Glomerular visceral epithelial cell (primary cell): ENCODE results near the gene CYLD.

ENCODE experiments used
- DNase-seq: peaks from one replicate; pipeline ENCODE4 v3.0.0-alpha.2; 2016; ENCODE audit errors: extremely low spot score

Gene CYLD

GRCh38 chr16:50740736-50741135 lies 1.1 kb upstream of the CYLD start:
- DNase-seq, result no peak

GRCh38 chr16:50741225-50741780 lies 583 bp upstream of the CYLD start:
- DNase-seq, result no peak

GRCh38 chr16:50742576-50743200 lies 802 bp downstream of the CYLD start:
- peak; percentile 12 for DNase-seq

DNA sequence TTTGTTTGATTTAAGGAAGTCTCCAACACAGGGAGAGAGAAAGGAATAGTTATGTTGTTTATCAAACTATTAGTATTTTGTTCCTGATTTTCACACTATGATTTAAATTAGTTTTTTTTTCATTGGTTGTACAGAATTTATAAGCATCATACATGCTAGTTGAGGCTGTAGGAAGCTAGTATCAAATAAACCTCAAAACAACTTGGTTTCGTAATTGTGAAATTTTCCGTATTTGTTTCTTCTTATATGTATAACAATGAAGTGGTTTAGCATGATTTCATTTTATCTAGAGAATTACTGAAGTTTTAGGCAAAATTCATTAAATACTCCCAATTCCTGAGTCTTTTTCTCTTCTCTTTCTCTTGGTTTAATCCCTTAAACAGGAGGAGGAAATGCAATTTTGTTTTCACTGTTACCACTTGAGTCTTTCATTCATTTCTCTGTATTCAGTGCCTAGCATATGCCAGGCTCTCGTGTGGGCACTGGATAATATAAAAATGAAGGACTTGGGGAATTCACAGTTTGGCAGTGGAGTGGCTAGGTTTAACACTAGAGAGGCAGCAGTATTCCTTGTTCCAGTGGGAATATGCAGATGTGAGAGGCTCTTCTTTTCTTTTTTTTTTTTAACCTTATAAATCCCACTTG lies 1.8 kb downstream of the CYLD start:
- DNase-seq, result no peak

DNA sequence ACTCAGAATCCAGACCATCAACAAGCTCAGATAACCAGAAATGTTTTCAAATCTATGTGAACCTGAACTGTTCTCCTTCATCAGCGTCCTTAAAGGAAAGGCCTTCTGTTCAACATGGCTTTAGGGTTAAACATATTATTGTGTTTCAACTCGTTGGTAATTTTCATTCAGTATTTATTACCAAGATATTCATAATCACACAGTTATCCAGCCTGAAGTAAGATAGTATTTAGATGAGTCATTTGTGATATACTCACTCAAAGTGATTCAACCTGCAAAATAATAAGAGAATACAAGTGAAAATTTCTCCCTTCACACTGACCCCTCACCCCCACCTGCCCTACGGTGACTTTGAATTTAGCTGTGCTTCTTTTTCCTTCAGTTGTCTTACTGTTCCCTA lies 3.0 kb downstream of the CYLD start:
- no peak for DNase-seq

GRCh38 chr16:50745940-50746339 lies 4.1 kb downstream of the CYLD start:
- no peak for DNase-seq

- no peak for DNase-seq
These were observed 5.5 kb downstream of the CYLD start for GRCh38 chr16:50747207-50747956.

- DNase-seq, result no peak
These were observed 9.6 kb downstream of the CYLD start for GRCh38 chr16:50751528-50751927.

DNA sequence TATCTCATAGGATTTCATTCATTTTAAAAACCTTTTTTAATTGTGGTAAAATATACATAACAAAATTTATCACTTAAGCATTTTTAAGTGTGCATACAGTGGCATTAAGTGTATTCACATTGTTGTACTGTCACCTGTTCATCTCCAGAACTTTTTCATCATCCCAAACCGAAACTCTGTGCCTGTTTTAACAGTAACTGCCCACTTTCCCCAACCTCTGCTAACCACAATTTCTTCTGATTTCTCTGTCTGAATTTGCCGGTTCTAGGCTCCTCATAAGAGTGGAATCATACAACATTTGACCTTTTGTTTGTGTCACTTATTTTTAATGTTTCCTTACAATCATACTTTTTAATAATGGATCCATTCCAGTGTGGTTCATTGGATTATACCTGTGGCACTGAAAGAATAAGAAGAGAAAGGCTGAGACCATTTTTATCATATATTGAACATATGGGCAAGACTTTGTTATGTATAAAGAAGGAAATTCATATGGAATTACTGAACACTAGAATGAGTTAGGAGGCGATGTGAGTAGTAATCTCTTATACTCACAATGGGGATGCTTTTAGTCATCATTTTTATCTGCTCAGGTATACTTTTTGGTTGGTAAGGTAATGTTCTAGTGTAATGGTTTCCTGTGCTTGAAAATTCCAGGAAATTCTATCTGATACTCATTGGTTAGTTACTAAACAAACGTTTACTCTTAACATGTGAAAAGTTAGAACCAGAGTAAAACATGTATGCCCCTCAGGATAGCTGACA lies 10.8 kb downstream of the CYLD start:
- no peak for DNase-seq

DNA sequence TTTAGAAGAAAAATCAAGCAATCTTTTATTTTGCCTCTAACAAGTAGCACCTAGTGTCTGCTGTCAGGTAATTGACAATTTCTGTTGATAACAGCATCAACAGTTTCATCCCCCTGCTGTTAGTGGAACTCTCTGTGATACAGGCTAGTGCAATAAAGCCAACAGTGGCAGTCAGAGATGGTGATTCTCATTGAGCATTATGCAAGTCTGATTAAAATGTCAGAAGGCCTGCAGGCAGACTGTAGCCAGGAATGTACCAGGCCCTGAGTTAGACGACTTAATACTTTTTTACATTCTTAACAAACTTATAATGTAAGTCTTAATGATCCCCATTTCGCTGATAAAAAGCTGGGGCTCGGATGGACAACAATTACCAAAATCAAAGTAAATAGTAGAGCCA lies 14.6 kb downstream of the CYLD start:
- DNase-seq, result no peak

GRCh38 chr16:50761267-50761666 lies 19.4 kb downstream of the CYLD start:
- DNase-seq, result no peak

DNA sequence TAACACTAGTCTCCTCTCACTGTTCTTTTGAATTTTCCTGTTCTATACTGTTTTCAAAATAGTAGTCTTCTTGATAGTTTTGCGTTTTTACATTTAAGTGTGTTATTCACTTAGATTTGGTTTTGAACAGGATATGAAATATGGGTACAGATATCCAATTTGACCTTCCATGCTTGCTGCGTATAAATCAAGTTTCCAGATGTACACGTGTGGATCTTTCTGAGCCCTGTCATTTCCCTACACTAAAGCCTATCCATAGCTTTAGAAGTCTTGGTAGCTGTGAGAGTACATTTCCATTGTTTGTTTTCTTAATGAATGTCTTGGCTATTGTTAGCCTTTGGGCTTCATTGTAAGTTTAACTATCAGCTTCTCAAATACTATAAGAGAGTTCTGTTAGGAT lies 20.4 kb downstream of the CYLD start:
- no peak for DNase-seq

DNA sequence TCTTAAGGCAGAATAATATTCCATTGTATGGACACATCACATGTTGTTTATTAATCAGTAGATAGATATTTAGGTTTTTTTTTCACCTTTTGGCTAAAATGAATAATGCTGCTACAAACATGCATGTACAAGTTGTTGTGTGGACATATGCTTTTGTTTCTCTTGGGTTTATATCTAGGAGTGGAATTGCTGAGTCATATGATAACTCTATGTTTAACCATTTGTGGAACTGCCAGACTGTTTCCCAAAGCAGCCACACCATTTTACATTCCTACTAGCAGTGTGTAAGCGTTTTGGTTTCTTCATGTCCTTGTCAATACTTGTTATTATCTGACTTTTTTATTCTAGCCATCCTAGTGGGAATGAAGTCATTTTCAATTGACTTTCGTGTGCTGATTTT lies 21.3 kb downstream of the CYLD start:
- no peak for DNase-seq

DNA sequence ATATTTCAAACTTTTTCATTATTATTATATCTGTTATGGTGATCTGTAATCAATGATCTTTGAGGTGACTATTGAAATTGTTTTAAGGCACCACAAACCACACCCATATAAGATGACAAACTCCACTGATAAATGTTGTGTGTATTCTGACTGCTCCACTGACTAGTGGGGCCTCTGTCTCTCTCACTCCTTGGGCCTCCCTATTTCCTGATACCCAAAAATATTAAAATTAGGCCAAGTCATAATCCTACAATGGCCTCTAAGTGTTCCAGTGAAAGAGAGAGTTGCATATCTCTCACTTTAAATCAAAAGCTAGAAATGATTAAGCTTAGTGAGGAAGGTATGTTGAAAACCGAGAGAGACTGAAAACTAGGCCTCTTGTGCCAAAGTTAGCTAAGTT lies 23.4 kb downstream of the CYLD start:
- DNase-seq, result no peak

DNA sequence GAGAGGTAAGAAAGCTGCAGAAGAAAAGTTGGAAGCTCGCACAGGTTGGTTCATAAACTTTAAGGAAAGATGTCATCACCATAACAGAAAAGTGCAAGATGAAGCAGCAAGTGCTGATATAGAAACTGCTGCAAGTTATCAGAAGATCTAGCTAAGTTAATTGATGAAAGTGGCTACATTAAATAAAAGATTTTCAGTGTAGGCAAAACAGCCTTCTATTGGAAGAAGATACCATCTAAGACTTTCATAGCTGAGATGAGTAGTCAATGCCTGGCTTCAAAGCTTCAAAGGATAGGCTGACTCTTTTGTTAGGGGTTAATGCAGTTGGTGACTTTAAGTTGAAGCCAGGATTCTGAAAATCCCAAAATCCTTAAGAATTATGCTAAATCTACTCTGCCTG lies 24.0 kb downstream of the CYLD start:
- no peak for DNase-seq

DNA sequence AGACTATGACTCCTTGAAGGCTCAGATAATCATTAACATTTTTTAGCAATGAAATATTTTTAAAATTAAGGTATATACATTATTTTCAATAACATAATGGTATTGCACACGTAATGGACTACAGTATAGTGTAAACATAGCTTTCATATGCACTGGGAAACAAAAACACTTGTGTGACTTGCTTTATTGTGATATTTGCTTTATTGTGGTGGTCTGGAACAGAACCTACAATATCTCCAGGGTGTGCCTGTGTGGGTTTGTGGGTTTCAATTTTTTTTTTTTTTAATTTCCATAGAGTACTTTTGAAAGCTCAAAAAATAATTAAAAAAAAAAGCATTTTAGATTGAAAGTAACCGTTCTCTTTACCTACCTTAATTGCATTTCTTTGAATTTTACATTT lies 25.3 kb downstream of the CYLD start:
- DNase-seq, result no peak

- no peak for DNase-seq
These were observed 29.5 kb downstream of the CYLD start for GRCh38 chr16:50771366-50771765.

DNA sequence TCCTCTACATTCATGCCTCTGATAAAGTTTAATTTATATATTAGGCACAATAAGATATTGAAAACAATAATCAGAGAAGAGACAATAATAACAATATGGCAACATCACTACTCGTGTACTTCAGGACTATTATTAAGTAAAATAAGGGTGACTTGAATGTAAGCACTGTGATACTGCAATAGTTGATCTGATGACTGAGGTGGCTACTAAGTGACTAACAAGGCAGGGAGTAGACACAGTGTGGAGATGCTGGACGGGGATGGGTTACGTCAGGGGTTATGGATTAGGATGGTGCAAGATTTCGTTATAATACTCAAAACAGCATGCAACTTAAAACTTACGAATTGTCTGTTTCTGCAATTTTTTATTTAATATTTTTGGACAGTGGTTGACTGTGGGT lies 32.5 kb downstream of the CYLD start:
- DNase-seq, result no peak

GRCh38 chr16:50774960-50775359 lies 33.1 kb downstream of the CYLD start:
- no peak for DNase-seq

GRCh38 chr16:50776037-50776436 lies 34.2 kb downstream of the CYLD start:
- no peak for DNase-seq

GRCh38 chr16:50778284-50779163 lies 36.6 kb downstream of the CYLD start:
- no peak for DNase-seq
